B cell (primary cell): Measurements from ENCODE around the gene MAF.

Experiments used
- EZH2 ChIP-seq: IDR thresholded peaks from 2 replicates; pipeline ENCODE4 v1.6.1; 2012; ENCODE audit warnings: borderline replicate concordance, low read depth, mild to moderate bottlenecking, moderate library complexity, low read length; ENCODE audit not compliant: insufficient read depth, poor library complexity, severe bottlenecking
- TF ChIP-seq, protein P1 (sequence below): fragments of 200-600 bp; IDR thresholded peaks from one replicate; pipeline ENCODE4 v1.8.0; 2022; ENCODE audit warnings: antibody characterized with exemption, mild to moderate bottlenecking

DNA sequence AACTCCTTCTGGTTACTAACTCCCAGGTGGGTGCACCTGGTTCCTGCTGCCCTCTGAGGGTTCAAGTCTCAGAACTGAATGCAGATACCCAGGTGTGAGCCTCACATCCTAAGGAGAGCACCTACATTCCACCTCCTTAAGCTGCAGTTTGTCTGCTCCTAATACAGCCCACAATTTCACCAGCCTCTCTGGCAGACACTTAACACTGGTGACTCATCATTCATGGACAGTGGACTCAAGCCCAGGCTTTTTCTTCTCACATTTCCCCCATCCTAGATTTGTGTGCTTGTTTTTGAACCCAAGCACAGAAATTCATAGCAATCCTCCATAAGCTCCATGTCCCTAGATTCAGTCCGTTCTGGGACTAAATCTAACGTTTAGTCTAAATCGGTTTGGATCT, 7.0 kb upstream of the MAF start:
- TF ChIP-seq, protein P1, sequence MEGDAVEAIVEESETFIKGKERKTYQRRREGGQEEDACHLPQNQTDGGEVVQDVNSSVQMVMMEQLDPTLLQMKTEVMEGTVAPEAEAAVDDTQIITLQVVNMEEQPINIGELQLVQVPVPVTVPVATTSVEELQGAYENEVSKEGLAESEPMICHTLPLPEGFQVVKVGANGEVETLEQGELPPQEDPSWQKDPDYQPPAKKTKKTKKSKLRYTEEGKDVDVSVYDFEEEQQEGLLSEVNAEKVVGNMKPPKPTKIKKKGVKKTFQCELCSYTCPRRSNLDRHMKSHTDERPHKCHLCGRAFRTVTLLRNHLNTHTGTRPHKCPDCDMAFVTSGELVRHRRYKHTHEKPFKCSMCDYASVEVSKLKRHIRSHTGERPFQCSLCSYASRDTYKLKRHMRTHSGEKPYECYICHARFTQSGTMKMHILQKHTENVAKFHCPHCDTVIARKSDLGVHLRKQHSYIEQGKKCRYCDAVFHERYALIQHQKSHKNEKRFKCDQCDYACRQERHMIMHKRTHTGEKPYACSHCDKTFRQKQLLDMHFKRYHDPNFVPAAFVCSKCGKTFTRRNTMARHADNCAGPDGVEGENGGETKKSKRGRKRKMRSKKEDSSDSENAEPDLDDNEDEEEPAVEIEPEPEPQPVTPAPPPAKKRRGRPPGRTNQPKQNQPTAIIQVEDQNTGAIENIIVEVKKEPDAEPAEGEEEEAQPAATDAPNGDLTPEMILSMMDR = no peak
- no peak for TF ChIP-seq EZH2
